WTC11 (cell line): Measurements from ENCODE around the gene PITPNM3. TPM values are rescaled to one million over a fixed set of nuclear protein-coding genes. Genes with fewer than 3 reads are reported as not detected.
A peak's percentile ranks its signal among the peaks of the same experiment; 100 is the strongest.

Experiments used
- ATAC-seq: fragments of 200-7000 bp; cut with Tn5 transposase; 2 replicates; pipeline ENCODE4 v1.10.0; 2021; ENCODE audit warnings: mild to moderate bottlenecking, moderate library complexity
- CTCF ChIA-PET: fragments of 300-600 bp; sonication (Branson Sonifier 250); formaldehyde crosslinking; loops from one replicate; lab custom pipeline; 2021; ENCODE audit warnings: antibody characterized with exemption; lab: Charles Lee
- POLR2A ChIA-PET: fragments of 350-600 bp; sonication (Branson Sonifier 250); formaldehyde crosslinking; loops from one replicate; lab custom pipeline; 2021; ENCODE audit warnings: antibody characterized with exemption; lab: Charles Lee
- DNase-seq: peaks from one replicate; pipeline ENCODE4 v3.0.0; 2021; ENCODE audit warnings: low spot score
- H3K27ac Mint-ChIP-seq: 2 replicates; pipeline ENCODE4 v1.8.0; 2021; ENCODE audit warnings: mixed read lengths
- H3K27me3 Mint-ChIP-seq: 2 replicates; pipeline ENCODE4 v1.8.0; 2021; ENCODE audit warnings: low read depth, mild to moderate bottlenecking, moderate library complexity, mixed read lengths
- H3K36me3 Mint-ChIP-seq: 2 replicates; pipeline ENCODE4 v1.8.0; 2021; ENCODE audit warnings: mixed read lengths
- H3K4me1 Mint-ChIP-seq: 2 replicates; pipeline ENCODE4 v1.8.0; 2022; ENCODE audit warnings: mixed read lengths
- H3K4me3 Mint-ChIP-seq: 2 replicates; pipeline ENCODE4 v1.8.0; 2021; ENCODE audit warnings: mild to moderate bottlenecking, moderate library complexity, mixed read lengths
- H3K9me3 Mint-ChIP-seq: 2 replicates; pipeline ENCODE4 v1.8.0; 2021; ENCODE audit warnings: mixed read lengths
- AFF4 ChIP-seq: sonication (generic); formaldehyde crosslinking; IDR thresholded peaks from 2 replicates; pipeline ENCODE4 v1.8.1; 2023; ENCODE audit warnings: mild to moderate bottlenecking, missing genetic modification reagents, borderline replicate concordance
- ATF1 ChIP-seq: sonication (generic); formaldehyde crosslinking; IDR thresholded peaks from 2 replicates; pipeline ENCODE4 v1.8.1; 2023; ENCODE audit warnings: mild to moderate bottlenecking, moderate library complexity, missing genetic modification reagents
- EMX1 ChIP-seq: fragments of 250-450 bp; sonication (Bioruptor Pico); IDR thresholded peaks from 2 replicates; pipeline ENCODE4 v1.8.0; 2021; ENCODE audit warnings: mild to moderate bottlenecking
- FOXP1 ChIP-seq: sonication (generic); formaldehyde crosslinking; IDR thresholded peaks from 2 replicates; pipeline ENCODE4 v1.8.0; 2022; ENCODE audit warnings: missing genetic modification reagents, mild to moderate bottlenecking, moderate library complexity, borderline replicate concordance
- HMGA2 ChIP-seq: fragments of 250-450 bp; sonication (Bioruptor Pico); IDR thresholded peaks from 2 replicates; pipeline ENCODE4 v1.4.0; 2021; ENCODE audit warnings: mild to moderate bottlenecking, moderate library complexity
- IRF2 ChIP-seq: sonication (generic); formaldehyde crosslinking; IDR thresholded peaks from 2 replicates; pipeline ENCODE4 v1.8.0; 2022; ENCODE audit warnings: low read depth, missing genetic modification reagents, borderline replicate concordance
- JAZF1 ChIP-seq: fragments of 250-450 bp; sonication (Bioruptor Pico); IDR thresholded peaks from 2 replicates; pipeline ENCODE4 v1.9.0; 2021; ENCODE audit warnings: moderate library complexity, mild to moderate bottlenecking, inconsistent platforms
- JUN ChIP-seq: sonication (generic); formaldehyde crosslinking; IDR thresholded peaks from 2 replicates; pipeline ENCODE4 v1.8.0; 2023; ENCODE audit warnings: mild to moderate bottlenecking, missing genetic modification reagents
- NFE2L1 ChIP-seq: sonication (generic); formaldehyde crosslinking; IDR thresholded peaks from 2 replicates; pipeline ENCODE4 v1.8.1; 2023; ENCODE audit warnings: missing genetic modification reagents
- NR1H2 ChIP-seq: sonication (generic); formaldehyde crosslinking; IDR thresholded peaks from 2 replicates; pipeline ENCODE4 v1.9.0; 2021; ENCODE audit warnings: mild to moderate bottlenecking, moderate library complexity, missing genetic modification reagents
- NR3C1 ChIP-seq: sonication (generic); formaldehyde crosslinking; conservative IDR thresholded peaks from 2 replicates; pipeline ENCODE4 v1.8.1; 2023; ENCODE audit warnings: low read depth, mild to moderate bottlenecking, missing genetic modification reagents
- RELA ChIP-seq: sonication (generic); formaldehyde crosslinking; IDR thresholded peaks from 2 replicates; pipeline ENCODE4 v1.8.1; 2022; ENCODE audit warnings: missing genetic modification reagents, mild to moderate bottlenecking, borderline replicate concordance
- RORB ChIP-seq: fragments of 250-450 bp; sonication (Bioruptor Pico); IDR thresholded peaks from 2 replicates; pipeline ENCODE4 v1.9.0; 2021; ENCODE audit warnings: mild to moderate bottlenecking
- SP1 ChIP-seq: sonication (generic); formaldehyde crosslinking; conservative IDR thresholded peaks from 2 replicates; pipeline ENCODE4 v1.8.1; 2022; ENCODE audit warnings: missing genetic modification reagents
- TCF7 ChIP-seq: sonication (generic); formaldehyde crosslinking; IDR thresholded peaks from 2 replicates; pipeline ENCODE4 v1.8.0; 2022; ENCODE audit warnings: mild to moderate bottlenecking, low read depth, missing genetic modification reagents, moderate library complexity
- TP53 ChIP-seq: sonication (generic); formaldehyde crosslinking; IDR thresholded peaks from 2 replicates; pipeline ENCODE4 v1.8.1; 2023; ENCODE audit warnings: mild to moderate bottlenecking, missing genetic modification reagents
- USF1 ChIP-seq: sonication (generic); formaldehyde crosslinking; IDR thresholded peaks from 2 replicates; pipeline ENCODE4 v1.8.0; 2022; ENCODE audit warnings: mild to moderate bottlenecking, missing genetic modification reagents
- ZNF263 ChIP-seq: sonication (generic); formaldehyde crosslinking; IDR thresholded peaks from 2 replicates; pipeline ENCODE4 v1.8.1; 2022; ENCODE audit warnings: low read depth, mild to moderate bottlenecking, moderate library complexity, missing genetic modification reagents
- ZNF423 ChIP-seq: fragments of 250-450 bp; sonication (Bioruptor Pico); IDR thresholded peaks from 2 replicates; pipeline ENCODE4 v2.1.2; 2022; ENCODE audit warnings: mild to moderate bottlenecking, moderate library complexity
- ZNF512 ChIP-seq: sonication (generic); formaldehyde crosslinking; IDR thresholded peaks from 2 replicates; pipeline ENCODE4 v1.8.1; 2022; ENCODE audit warnings: missing genetic modification reagents, borderline replicate concordance
- ZSCAN18 ChIP-seq: fragments of 250-450 bp; sonication (Bioruptor Pico); IDR thresholded peaks from 2 replicates; pipeline ENCODE4 v2.1.2; 2022; ENCODE audit warnings: mild to moderate bottlenecking, moderate library complexity
- total RNA-seq: library from RNA; stranded (reverse); gene quantifications from 3 replicates; pipeline ENCODE4 v1.2.3, GENCODE V29; 2021

PITPNM3 gene
- total RNA-seq, 1 experiment from 2014 or later = 2.8 TPM

DNA sequence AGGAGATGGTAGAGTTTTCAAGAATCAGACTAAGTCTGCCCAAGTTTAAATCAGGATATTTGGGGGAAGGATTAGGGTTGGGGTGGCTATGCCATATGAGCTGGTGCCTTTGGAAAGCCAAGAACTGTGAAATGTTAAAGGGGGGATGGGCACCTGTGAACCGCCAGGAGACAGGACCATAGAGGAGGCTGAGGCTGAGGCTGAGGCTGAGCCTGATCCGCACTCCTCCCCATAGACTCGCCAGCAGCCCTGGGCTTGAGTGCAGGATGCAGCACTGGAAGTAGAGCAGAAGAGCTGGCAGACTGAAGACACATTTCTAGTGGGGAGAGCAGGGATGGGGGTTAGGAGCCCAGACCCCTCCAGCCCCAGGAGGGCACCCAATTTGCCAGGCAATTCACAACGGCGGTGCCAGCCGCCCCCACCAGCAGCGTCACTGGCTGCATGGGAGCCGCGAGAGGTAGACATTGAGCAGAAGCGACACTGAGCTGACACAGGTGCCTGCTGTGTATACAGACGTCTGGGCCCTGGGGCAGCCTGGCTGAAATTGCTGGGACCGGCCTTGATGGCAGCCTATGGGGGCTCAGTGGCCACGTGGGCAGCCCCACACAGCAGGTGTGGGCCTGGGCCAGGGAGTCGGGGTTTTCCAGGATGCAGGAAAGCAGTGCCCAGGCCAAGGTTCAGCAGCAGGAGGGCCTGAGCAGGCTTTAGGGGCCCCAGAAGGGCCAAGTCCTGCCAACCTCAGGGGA is 102.9 kb downstream of the PITPNM3 start:
- Mint-ChIP-seq H3K36me3 (peaks cover 20% of the 10 kb centered on the region), H3K4me3 (peak overlapping the region; percentile 3), H3K27me3 (no peaks in the 10 kb centered on the region; the same call in 1 of the 2 replicates), H3K4me1 (peaks cover 53% of the 10 kb centered on the region), H3K9me3 (no peaks in the 10 kb centered on the region), H3K27ac (peak overlapping the region; percentile 46)
- ATAC-seq (no peak), DNase-seq (no peak)
- CTCF ChIA-PET = interaction anchor here (0.8 to 3.2 kb wide), 4 partner anchors 17 to 72 kb away, joined by 3 to 18 read pairs (median 4); no protein-coding TSS in a partner anchor
- TF ChIP-seq RELA = no peak
- TF ChIP-seq ZNF263 = peak; percentile 77; the same call in 1 of the 2 replicates
- TF ChIP-seq, all 79 proteins: peak for 1
- POLR2A ChIA-PET = interaction anchor here (0.5 to 3.7 kb wide), 2 partner anchors 9 to 120 kb away, joined by 6 to 24 read pairs; partner anchors contain the start of gene PIMREG

DNA sequence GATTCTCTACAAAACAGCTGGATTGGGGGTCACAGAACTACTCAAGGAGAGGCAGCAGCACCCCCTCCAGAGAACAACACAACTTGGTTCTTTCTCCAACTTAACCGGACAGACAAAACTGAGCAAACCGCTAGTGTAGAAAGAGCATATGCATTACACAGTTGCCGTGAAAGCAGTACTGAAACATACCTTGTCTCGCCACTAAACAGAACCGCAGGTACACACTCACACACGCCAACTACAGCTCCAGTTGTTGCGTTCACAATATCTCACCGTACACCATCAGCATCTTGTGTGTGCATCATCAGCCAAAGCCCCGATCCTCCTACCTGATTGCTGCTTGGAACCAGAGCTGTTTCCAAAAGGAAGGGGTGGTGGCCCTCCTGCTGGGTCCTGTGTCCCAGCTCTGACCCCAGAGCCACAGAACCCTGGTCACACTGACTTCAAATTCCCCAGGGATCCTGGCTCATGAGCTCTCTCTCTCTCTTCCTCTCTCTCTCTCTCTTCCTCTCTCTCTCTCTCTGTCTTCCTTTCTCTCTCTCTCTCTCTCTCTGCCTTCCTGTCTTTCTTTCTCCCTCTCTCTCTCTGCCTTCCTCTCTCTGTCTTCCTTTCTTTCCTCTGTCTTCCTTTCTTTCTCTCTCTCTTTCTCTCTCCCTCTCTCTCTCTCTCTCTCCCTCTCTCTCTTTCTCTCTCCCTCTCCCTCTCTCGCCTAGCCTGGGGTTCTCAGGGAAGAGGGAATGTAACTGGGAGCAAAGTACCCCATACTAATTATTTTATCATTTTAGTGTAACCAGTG is 103.7 kb downstream of the PITPNM3 start:
- Mint-ChIP-seq H3K36me3 (peaks cover 23% of the 10 kb centered on the region), H3K4me3 (no peak overlapping the region), H3K27ac (peak overlapping the region; percentile 24; the same call in 1 of the 2 replicates), H3K9me3 (no peaks in the 10 kb centered on the region), H3K4me1 (peaks cover 53% of the 10 kb centered on the region)
- no peak for ATAC-seq
- CTCF ChIA-PET = interaction anchor here (0.8 to 3.2 kb wide), 3 partner anchors 16 to 73 kb away, joined by 3 to 18 read pairs (median 3); no protein-coding TSS in a partner anchor
- POLR2A ChIA-PET = interaction anchor here (3.7 kb wide), 1 partner anchor 9 kb away, joined by 24 read pairs; the partner anchor contains the start of gene PIMREG
- TF ChIP-seq FOXP1 (CRISPR knock-in tag) = no peak
- TF ChIP-seq TCF7 (CRISPR knock-in tag) = no peak
- no peak for TF ChIP-seq ATF1 (CRISPR knock-in tag)
- no peak for TF ChIP-seq NR1H2
- no peak for TF ChIP-seq JUN (CRISPR knock-in tag)
- no peak for TF ChIP-seq ZNF423 (CRISPR knock-in tag)
- no peak for TF ChIP-seq ZSCAN18
- TF ChIP-seq RELA = no peak
- no peak for TF ChIP-seq TP53 (CRISPR knock-in tag)
- TF ChIP-seq ZNF512 (CRISPR knock-in tag) = no peak
- TF ChIP-seq RORB (CRISPR knock-in tag) = no peak
- TF ChIP-seq HMGA2 = no peak
- TF ChIP-seq NFE2L1 (CRISPR knock-in tag) = no peak
- no peak for TF ChIP-seq NR3C1 (CRISPR knock-in tag)
- TF ChIP-seq, all 79 proteins: peak for 0
- no peaks in the 10 kb centered on the region; the same call in 1 of the 2 replicates for H3K27me3 Mint-ChIP-seq
- DNase-seq = no peak

DNA sequence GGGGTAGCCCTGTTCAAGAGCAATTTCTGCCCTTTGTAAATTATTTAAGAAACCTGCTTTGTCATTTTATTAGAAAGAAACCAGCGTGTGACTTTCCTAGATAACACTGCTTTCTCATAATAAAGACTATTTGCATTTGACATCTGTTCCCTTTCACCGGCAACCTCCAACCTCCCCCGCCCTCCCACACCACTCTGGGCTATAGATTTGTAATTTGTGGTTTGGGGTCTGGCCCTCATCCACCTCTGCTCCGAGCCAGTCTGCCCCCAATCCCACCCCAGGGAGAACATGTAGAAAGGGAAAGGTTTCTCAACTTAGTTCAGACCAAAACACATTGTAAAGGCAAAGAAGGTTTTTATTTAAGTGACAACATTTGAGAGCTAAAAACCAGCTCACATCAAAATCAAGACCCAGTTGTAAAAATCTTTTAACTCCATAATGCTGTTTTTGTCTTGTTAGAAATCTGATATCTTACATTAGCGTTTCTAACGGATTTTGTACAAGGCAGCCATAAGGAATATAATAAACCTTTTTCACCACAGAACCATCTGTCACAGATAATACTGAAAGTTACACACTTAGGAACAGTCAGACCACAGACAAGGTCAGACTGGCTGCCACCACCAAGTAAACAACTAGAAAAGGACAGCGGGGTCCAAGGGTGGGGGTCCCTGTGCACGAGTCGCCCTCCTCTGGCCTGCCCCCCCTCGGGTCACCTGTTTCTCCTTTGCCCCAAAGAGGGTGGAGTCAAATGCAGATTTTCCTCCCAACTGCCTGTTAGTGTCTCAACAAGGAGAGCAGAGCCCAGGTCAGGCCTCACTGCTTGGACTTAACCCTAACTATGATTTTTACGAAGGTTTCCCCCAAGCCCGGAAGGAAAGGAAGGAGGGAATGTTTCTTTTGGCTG is 105.2 kb downstream of the PITPNM3 start:
- H3K4me1 Mint-ChIP-seq = peaks cover 57% of the 10 kb centered on the region
- peak overlapping the region; percentile 88 for H3K27ac Mint-ChIP-seq
- ChIA-PET CTCF (interaction anchor here (1.0 to 1.8 kb wide), 3 partner anchors 15 to 44 kb away, joined by 3 to 7 read pairs (median 4); no protein-coding TSS in a partner anchor), POLR2A (interaction anchor here (0.6 kb wide), 1 partner anchor 112 kb away, joined by 5 read pairs; no protein-coding TSS in a partner anchor)
- peak overlapping the region; percentile 22; the same call in 1 of the 2 replicates for H3K4me3 Mint-ChIP-seq
- H3K36me3 Mint-ChIP-seq = peaks cover 35% of the 10 kb centered on the region
- no peak for ATAC-seq
- no peaks in the 10 kb centered on the region; the same call in 1 of the 2 replicates for H3K27me3 Mint-ChIP-seq
- no peak for DNase-seq
- no peaks in the 10 kb centered on the region for H3K9me3 Mint-ChIP-seq
- TF ChIP-seq JAZF1 (CRISPR knock-in tag) = no peak
- TF ChIP-seq EMX1 (CRISPR knock-in tag) = no peak
- TF ChIP-seq IRF2 = no peak
- no peak for TF ChIP-seq SP1 (CRISPR knock-in tag)
- TF ChIP-seq AFF4 (CRISPR knock-in tag) = no peak
- TF ChIP-seq USF1 (CRISPR knock-in tag) = no peak
